ENCODE results near the gene RNF144B. TPM values are rescaled to one million over a fixed set of nuclear protein-coding genes. Genes with fewer than 3 reads are reported as not detected.

RNF144B gene
- total RNA-seq, 1 donor from 2014 or later = 19.0 TPM

DNA sequence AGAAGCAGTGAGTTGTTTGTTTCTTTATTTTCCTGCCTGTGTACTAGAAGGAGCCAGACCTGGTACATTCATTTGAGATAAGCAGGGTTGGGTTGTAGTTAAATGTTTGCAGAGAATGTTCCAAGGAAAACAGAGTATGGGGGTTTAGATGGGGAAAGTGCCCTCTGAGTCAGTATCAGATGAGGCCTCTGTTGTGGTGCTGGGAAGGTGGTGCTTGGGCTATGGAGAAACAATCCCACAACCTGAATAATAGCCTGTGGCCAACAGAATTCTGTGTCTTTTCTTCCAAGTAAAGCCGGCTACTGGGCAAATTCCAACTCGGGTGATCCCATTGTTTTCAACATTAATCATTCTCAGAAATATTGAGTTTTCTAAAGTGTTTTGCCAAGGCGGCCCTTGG lies 109.3 kb downstream of the RNF144B start:
- ATAC-seq (no peak), DNase-seq (ENCODE audit: low spot score) (no peak)
- intact Hi-C loops (cut with DNase I) = no loop called here

- no peak for DNase-seq (ENCODE audit: low spot score)
- no peak for ATAC-seq
- intact Hi-C loops (cut with DNase I) = no loop called here
These were observed 109.9 kb downstream of the RNF144B start for GRCh38 chr6:18497006-18497405.

- DNase-seq (ENCODE audit: low spot score) = no peak
- intact Hi-C loops (cut with DNase I) = no loop called here
- ATAC-seq = no peak
These were observed 111.3 kb downstream of the RNF144B start for GRCh38 chr6:18498408-18498807.

- intact Hi-C loops (cut with DNase I) = loop anchor here (10.0 kb wide), 1 partner anchor 176 kb away; no protein-coding TSS in a partner anchor
- ATAC-seq = no peak
- DNase-seq (ENCODE audit: low spot score) = no peak
These were observed 113.9 kb downstream of the RNF144B start for GRCh38 chr6:18500921-18501662.

GRCh38 chr6:18501663-18502013 lies 114.5 kb downstream of the RNF144B start:
- intact Hi-C loops (cut with DNase I) = loop anchor here (10.0 kb wide), 1 partner anchor 177 kb away; no protein-coding TSS in a partner anchor
- DNase-seq (ENCODE audit: low spot score) = peak; percentile 68
- ATAC-seq = peak; percentile 84

GRCh38 chr6:18503206-18503592 lies 116.0 kb downstream of the RNF144B start:
- intact Hi-C loops (cut with DNase I) = loop anchor here (10.0 kb wide), 1 partner anchor 178 kb away; no protein-coding TSS in a partner anchor

GRCh38 chr6:18503593-18504231 lies 116.6 kb downstream of the RNF144B start:
- peak; percentile 69 for DNase-seq (ENCODE audit: low spot score)
- intact Hi-C loops (cut with DNase I) = loop anchor here (10.0 kb wide), 1 partner anchor 179 kb away; no protein-coding TSS in a partner anchor
- peak; percentile 89 for ATAC-seq

More at GRCh38 chr6:18503206-18503592, 116.0 kb downstream of the RNF144B start:
- no peak for DNase-seq (ENCODE audit: low spot score)
- ATAC-seq = no peak

GRCh38 chr6:18504232-18504596 lies 117.1 kb downstream of the RNF144B start:
- ATAC-seq (no peak), DNase-seq (ENCODE audit: low spot score) (no peak)
- intact Hi-C loops (cut with DNase I) = loop anchor here (10.0 kb wide), 1 partner anchor 179 kb away; no protein-coding TSS in a partner anchor

DNA sequence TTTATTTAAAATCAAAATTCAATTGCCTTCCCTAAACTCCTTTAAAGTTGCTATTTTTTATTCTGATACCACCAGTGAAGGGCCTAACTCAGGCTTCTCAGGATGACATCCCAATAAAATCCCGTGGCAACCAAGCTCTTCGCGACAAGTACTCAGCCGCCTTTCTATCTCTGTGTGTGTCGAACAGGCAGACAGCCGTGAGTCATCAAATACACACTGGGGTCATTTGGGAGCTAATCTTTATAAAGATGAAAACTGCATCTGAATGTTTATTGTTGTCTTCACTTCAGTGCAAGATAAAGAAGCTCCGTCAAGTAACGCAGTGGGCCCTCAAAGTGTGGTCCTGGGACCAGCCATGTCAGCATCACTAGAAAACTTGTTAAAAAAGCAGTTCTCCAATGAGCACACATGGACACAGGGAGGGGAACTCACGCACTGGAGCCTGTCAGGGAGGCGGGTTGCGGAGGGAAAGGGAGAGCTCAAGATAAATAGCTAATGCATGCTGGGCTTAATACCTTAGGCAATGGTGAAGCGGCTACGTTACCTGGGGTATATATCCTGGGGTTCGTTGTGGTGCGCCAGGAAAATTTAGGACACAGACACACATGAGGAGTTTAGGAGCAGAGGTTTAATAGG lies 119.3 kb downstream of the RNF144B start:
- ATAC-seq (no peak), DNase-seq (ENCODE audit: low spot score) (no peak)
- intact Hi-C loops (cut with DNase I) = loop anchor here (10.0 kb wide), 1 partner anchor 182 kb away; no protein-coding TSS in a partner anchor

DNA sequence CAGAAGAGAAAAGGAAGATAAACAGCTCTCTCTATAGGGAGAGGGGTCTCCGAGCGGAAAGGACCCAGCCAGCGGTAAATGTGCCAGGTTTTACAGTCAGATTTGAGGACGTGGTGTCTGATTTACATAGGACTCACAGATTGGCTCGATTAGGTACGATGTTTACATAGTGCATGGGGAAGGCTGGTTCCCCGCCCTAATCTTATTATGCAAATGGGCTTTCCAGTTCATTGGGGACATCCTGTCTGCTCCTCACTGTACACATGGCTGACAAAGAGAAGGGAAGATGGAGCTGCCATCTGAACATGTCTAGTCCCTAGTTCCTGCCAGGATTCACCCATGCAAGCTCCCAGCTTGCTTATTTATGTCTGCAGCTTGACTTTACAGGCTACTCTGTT lies 119.9 kb downstream of the RNF144B start:
- DNase-seq (ENCODE audit: low spot score) (no peak), ATAC-seq (no peak)
- intact Hi-C loops (cut with DNase I) = loop anchor here (10.0 kb wide), 1 partner anchor 182 kb away; no protein-coding TSS in a partner anchor

DNA sequence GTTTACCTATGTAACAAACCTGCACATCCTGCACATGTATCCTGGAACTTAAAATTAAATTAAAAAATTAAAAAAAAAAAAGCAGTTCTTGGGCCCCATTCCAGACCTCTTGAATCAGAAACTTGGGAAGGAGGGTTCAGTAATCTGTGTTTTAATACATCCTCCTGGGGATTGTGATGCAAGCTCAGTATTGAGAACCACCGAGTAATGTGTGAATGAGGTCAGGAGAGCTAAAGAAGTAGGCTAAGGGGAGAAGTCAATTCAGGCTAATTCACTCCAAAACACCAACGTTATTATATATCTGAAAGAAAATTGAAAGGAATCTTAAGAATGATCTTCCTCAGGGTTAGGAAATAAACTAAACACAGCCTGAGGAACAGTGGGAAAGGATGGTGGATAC lies 120.4 kb downstream of the RNF144B start:
- intact Hi-C loops (cut with DNase I) = loop anchor here (10.0 kb wide), 1 partner anchor 183 kb away; no protein-coding TSS in a partner anchor
- DNase-seq (ENCODE audit: low spot score) (no peak), ATAC-seq (no peak)

DNA sequence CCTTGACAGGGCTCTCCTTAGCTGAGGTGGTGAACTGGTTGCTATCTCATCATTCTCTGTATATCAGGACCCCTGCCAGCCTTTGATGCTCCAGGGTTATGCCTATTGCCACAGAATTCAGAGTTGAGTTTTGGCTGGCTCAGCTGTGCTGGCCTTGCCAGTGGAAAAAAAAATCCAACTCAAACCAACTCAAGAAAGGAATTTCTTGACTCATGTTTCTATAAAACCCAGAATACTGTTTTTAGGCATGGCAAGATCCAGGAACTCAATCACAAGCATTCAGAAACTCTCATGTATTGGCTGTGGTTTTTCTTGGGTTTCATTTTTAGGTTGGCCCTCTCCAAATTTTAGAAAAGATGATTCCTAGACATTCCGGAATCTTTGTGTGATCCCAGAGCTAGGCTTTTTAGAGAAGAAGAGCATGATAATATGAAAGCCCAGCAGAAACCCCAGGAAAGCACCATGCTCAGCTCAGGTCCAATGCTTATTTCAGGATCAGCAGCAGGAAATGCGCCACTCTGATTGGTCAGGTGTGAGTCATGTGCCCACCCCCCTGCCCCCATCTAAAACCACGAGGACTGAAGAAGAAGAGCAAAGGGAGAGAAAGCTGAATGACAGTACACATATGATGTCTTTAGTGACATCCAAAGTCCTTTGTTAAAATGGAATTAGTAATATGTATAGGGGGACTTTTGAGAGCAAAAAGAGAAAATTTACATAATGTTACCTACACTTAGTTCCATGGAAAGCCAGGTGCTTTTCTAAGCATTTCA lies 122.9 kb downstream of the RNF144B start:
- intact Hi-C loops (cut with DNase I) = loop anchor here (10.0 kb wide), 1 partner anchor 185 kb away; no protein-coding TSS in a partner anchor
- ATAC-seq = no peak
- DNase-seq (ENCODE audit: low spot score) = no peak

DNA sequence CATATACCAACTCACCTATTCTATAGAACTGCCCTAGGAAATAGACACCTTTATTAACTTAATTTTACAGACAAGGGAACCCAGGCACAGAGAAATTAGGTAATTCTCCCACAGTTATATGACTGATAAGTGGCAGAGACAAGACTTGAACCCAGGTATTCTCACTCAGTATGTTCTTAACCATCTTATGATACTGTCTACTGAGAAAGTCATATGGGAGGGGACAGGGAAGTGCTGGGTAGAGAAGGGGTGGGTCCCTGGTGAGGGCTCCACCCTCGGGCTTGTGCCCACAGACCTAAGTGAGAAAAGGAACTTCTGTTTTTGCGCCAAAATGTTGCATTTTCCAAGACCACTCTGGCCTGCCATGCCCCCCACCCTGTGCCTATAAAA lies 123.5 kb downstream of the RNF144B start:
- intact Hi-C loops (cut with DNase I) = no loop called here
- no peak for DNase-seq (ENCODE audit: low spot score)
- no peak for ATAC-seq

DNA sequence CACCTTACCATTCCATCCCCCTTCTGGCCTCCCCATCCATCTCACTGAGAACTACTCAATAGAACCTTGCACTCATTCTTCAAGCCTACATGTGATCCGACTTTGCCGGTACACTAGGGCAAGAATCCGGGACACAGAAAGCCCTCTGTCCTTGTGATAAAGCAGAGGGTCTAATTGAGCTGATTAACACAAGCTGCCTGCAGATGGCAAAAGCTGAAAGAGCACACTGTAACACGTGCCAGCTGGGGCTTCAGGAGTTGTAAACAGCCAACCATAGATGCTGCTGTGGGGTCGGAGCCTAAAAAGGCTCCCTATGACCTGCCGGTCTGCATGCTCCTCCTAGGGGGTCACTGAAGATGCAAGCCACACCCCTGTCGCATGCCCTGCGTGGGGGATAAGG lies 124.1 kb downstream of the RNF144B start:
- intact Hi-C loops (cut with DNase I) = no loop called here
- ATAC-seq = no peak
- no peak for DNase-seq (ENCODE audit: low spot score)

DNA sequence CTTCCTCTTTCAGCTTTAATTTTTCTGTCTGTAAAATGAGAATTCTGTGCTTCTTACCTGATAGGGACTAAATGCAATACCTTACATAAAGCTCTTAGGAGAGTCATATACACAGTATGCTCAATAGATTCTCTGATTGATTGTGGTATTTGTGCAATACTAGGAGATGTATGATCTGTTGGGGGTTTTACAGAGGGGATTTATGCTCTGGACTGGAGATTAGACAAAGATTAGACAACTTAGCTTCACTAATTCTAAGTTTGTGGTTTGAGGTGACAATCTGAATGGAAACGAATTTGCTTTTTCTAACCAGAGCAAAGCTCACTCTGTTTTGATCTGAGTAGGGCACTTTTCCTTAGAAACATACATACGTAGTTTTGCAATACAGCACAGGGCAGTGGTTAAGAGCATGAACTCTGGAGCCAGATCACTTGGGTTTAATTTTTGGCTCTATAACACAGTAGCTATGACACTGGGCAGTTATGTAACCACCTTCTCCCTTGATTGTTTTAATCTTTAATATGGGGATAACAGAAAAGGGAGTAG lies 126.2 kb downstream of the RNF144B start:
- ATAC-seq (no peak), DNase-seq (ENCODE audit: low spot score) (no peak)
- intact Hi-C loops (cut with DNase I) = no loop called here

DNA sequence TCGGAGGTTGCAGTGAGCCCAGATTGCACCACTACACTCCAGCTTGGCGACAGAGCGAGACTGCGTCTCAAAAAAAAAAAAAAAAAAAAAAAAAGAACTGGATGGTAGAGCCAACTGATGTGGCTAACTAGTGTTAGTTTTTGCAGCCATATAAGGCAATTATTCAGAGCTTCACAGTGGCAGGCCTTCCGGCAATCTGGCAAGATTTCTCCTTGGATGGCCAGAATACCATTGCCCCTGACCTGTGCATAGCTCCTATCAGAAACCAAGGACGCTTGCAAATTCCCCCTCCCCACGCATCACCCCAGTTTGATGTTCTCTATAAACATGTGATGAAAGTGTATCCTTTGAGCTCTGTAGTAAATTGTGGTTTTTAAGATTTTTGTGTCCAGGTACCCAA lies 127.0 kb downstream of the RNF144B start:
- DNase-seq (ENCODE audit: low spot score) (no peak), ATAC-seq (no peak)
- intact Hi-C loops (cut with DNase I) = no loop called here

DNA sequence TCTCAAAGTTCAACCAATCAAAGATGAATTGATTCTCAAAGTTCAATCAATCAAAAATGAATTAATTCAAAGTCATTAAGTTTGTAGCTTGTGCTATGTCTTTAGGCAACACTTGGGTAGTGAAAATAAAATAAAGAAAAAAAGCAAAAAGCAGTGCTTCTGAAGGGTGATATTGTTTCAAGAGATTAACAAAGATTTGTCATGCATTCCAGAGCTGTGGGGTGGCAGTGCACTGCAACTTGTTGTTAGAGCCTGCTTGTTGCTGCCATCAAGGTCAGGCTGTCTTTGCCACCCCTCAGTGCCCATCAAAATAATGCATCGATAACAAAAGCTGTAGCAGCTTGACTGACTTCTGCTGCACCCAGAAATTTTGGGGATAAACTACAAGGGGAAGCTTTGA lies 128.6 kb downstream of the RNF144B start:
- ATAC-seq = no peak
- DNase-seq (ENCODE audit: low spot score) = no peak
- intact Hi-C loops (cut with DNase I) = no loop called here
